HAP-1 (cell line): ENCODE results near the gene SIGLEC10.
"Not testable (repeated sequence)": the region's sequence is repeated elsewhere in the genome, so short reads cannot be mapped to it uniquely, and the experiment has no call there.

Experiments used
- DNase-seq, 2 experiments: peaks; one replicate each; pipeline ENCODE4 v3.0.0-alpha.2; 2016 to 2020; ENCODE audit warnings: low spot score in 2 of 2
- H3K27me3 ChIP-seq: fragments of 250-450 bp; sonication (Bioruptor Pico); 2 replicates; pipeline ENCODE4 v1.5.1; 2020; ENCODE audit warnings: low read depth, mild to moderate bottlenecking, moderate library complexity
- H3K36me3 ChIP-seq: fragments of 250-450 bp; sonication (Bioruptor Pico); replicated peaks from 2 replicates; pipeline ENCODE4 v1.5.1; 2020; ENCODE audit warnings: mild to moderate bottlenecking
- H3K4me1 ChIP-seq: fragments of 250-450 bp; sonication (Bioruptor Pico); 2 replicates; pipeline ENCODE4 v1.5.1; 2020; ENCODE audit warnings: mild to moderate bottlenecking
- H3K4me3 ChIP-seq: fragments of 250-450 bp; sonication (Bioruptor Pico); 2 replicates; pipeline ENCODE4 v1.5.1; 2020; ENCODE audit warnings: mild to moderate bottlenecking, moderate library complexity
- H3K9me3 ChIP-seq: fragments of 250-450 bp; sonication (Bioruptor Pico); 2 replicates; pipeline ENCODE4 v1.5.1; 2020; ENCODE audit warnings: mild to moderate bottlenecking, moderate library complexity
- in situ Hi-C: fragments of 300-500 bp; cut with MboI; formaldehyde crosslinking; loops from 3 replicates; pipeline ENCODE4 v1.14.3; 2020; ENCODE audit warnings: low sequenced_read_pairs, inconsistent platforms, mixed read lengths

SIGLEC10 gene

DNA sequence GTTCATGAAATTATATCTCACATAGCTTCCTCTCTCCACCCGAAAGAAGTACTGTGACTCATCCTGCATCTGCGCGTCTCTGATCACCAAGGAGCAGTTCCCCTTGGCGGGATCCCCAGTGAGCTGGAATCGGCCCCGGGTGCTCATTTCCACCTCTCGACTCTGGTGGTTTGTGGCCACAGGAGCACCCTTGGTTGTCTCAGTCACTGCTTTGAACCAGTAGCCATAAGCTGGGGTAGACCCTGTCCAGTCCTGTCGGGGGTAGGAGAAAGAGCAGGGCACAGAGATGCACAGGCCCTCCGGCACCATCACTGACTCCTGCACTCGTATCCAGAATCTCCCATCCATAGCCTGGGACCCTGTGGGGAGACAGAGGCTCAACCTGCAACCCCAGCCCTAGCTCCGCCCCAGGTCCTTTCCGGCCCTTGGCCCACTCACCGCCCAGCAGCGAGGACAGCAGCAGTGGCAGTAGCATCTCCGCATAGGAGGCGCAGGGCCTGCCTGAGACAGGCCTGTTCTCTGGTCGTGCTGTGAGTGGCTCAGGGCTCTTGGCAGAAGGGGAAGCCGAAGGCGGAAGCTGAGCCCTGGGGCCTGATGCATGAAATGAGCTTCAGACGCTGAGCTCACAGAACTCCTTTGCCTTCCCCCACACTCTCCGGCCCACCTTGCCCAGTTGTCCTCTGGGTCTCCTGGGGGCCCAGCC is at the start of gene SIGLEC10:
Gene SIGLEC10, minus strand, starts transcription at position 536 of the 703 bp plus-strand sequence. Its CDS starts 61 bp downstream, at position 475.
- in situ Hi-C loops = no loop called here
- H3K4me1 ChIP-seq = no peaks in the 10 kb centered on the region
- no peaks in the 10 kb centered on the region for H3K36me3 ChIP-seq
- no peak within 1 kb of the TSS for H3K4me3 ChIP-seq
- peaks cover 2% of the 10 kb centered on the region; the same call in 1 of the 2 replicates for H3K27me3 ChIP-seq
- H3K9me3 ChIP-seq = no peaks in the 10 kb centered on the region
- DNase-seq = no peak

DNA sequence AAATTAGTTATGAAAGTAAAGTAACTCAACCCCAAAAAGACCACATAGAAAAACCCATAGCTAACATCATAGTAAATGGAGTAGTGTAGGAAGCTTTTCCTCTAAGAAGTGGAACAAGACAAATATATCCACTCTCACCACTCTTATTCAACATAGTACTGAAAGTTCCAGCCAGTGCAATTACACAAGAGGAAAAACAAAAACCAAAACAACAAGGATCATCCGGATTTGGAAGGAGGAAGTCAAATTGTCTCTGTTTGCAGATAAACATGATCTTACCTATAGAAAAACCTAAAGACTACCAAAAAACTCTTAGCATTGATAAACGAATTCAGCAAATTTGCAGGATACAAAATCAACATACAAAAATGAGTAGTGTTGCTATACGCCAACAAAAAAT is 49.3 kb upstream of the SIGLEC10 start:
- H3K4me3 ChIP-seq = no peak overlapping the region
- H3K9me3 ChIP-seq = no peaks in the 10 kb centered on the region
- no peak for DNase-seq
- H3K27me3 ChIP-seq = peaks cover 20% of the 10 kb centered on the region
- H3K4me1 ChIP-seq = no peaks in the 10 kb centered on the region
- no peaks in the 10 kb centered on the region for H3K36me3 ChIP-seq
- in situ Hi-C loops = loop anchor here (25.0 kb wide), 1 partner anchor 196 kb away; no protein-coding TSS in a partner anchor

DNA sequence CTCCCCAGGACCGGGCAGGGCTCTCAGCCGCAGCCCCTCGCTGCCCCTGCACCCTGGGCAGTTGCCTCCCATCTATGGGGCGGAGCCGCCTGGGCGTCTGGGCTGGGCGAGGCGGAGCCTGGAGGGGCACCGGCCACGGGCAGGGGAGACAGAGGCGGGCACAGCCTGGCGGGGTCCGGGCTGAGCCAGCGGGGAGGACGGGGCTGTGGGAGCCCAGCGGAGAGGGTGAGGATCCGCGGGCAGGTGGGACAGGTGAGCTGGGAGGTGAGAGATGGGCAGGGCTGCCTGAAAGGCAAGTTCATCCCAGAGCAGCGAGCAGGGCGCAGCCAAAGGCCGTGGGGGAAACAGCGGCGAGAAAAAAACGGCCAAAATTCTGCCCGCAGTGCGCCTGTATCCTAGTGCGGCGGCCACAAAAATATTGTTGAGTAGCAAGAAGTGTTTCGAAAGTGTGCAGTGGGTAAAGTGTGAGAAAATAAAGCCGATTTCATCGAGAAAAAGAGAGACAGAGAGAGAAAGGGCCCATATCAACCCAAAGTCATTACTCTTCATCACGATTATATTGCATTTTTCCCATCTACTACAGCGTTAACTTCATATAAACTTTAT is 46.6 kb upstream of the SIGLEC10 start:
- in situ Hi-C loops = loop anchor here (25.0 kb wide), 1 partner anchor 198 kb away; no protein-coding TSS in a partner anchor
- H3K4me1 ChIP-seq, H3K4me3 ChIP-seq, H3K9me3 ChIP-seq, H3K36me3 ChIP-seq, DNase-seq: not testable (repeated sequence)
- H3K27me3 ChIP-seq = peaks cover 22% of the 10 kb centered on the region

DNA sequence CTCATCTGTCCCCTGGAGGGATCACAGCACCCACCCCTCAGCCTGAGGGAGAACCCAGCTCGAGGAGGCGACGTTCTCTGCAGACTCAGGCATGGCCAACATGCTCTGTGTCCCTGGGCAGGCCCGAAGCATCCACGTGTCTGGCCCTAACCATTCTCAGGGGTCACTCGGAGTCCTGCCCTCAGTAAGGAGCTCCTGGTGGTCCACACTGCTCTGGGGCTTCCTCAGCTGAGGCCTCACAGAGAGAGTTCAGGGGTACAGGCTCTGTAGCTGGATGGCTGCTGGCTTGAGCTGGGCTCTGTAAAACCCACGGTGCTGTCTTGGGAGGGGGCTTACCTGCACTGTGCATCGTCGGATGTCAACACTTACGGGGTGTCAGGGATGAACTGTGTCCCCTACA is 45.2 kb upstream of the SIGLEC10 start:
- DNase-seq = no peak
- H3K27me3 ChIP-seq = peaks cover 22% of the 10 kb centered on the region
- in situ Hi-C loops = loop anchor here (25.0 kb wide), 1 partner anchor 200 kb away; no protein-coding TSS in a partner anchor
- no peaks in the 10 kb centered on the region for H3K9me3 ChIP-seq
- no peaks in the 10 kb centered on the region for H3K4me1 ChIP-seq
- no peak overlapping the region for H3K4me3 ChIP-seq
- no peaks in the 10 kb centered on the region for H3K36me3 ChIP-seq

DNA sequence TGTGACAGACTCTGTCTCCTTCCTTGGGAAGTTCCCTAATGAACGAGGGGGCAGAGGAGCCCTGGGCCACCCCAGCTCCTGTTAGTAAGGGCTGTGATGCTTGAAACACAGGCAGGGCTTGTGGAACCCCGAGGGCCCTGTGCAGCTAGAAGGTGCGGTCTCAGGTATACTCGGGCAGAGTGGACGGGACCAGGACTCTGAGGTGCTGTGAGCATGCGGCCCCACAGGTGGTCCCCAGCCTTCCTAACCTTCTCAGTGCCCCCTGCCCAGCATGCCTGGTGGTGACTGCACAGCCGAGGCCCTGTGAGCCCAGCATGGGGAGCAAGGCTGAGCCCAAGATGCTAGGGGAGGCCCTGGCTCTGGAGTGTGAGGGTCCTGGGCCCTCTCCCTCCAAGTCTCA is 44.8 kb upstream of the SIGLEC10 start:
- no peaks in the 10 kb centered on the region for H3K9me3 ChIP-seq
- no peaks in the 10 kb centered on the region for H3K36me3 ChIP-seq
- H3K4me3 ChIP-seq = no peak overlapping the region
- H3K27me3 ChIP-seq = peaks cover 21% of the 10 kb centered on the region
- in situ Hi-C loops = loop anchor here (25.0 kb wide), 1 partner anchor 200 kb away; no protein-coding TSS in a partner anchor
- H3K4me1 ChIP-seq = no peaks in the 10 kb centered on the region
- no peak for DNase-seq

GRCh38 chr19:51461723-51462161 is 44.3 kb upstream of the SIGLEC10 start:
- Histone ChIP-seq H3K4me1 (no peaks in the 10 kb centered on the region), H3K4me3 (no peak overlapping the region), H3K9me3 (no peaks in the 10 kb centered on the region), H3K27me3 (peaks cover 17% of the 10 kb centered on the region), H3K36me3 (no peaks in the 10 kb centered on the region)
- in situ Hi-C loops = loop anchor here (25.0 kb wide), 1 partner anchor 201 kb away; no protein-coding TSS in a partner anchor
- no peak for DNase-seq

GRCh38 chr19:51460164-51460992 is 42.9 kb upstream of the SIGLEC10 start:
- Histone ChIP-seq H3K27me3 (peaks cover 8% of the 10 kb centered on the region), H3K4me3 (no peak overlapping the region), H3K9me3 (no peaks in the 10 kb centered on the region), H3K36me3 (no peaks in the 10 kb centered on the region), H3K4me1 (no peaks in the 10 kb centered on the region)
- DNase-seq = no peak
- in situ Hi-C loops = loop anchor here (25.0 kb wide), 1 partner anchor 202 kb away; no protein-coding TSS in a partner anchor

- no peaks in the 10 kb centered on the region for H3K4me1 ChIP-seq
- no peak for DNase-seq
- H3K27me3 ChIP-seq = peaks cover 5% of the 10 kb centered on the region; the same call in 1 of the 2 replicates
- H3K36me3 ChIP-seq = no peaks in the 10 kb centered on the region
- H3K4me3 ChIP-seq = no peak overlapping the region
- in situ Hi-C loops = loop anchor here (25.0 kb wide), 1 partner anchor 203 kb away; no protein-coding TSS in a partner anchor
- no peaks in the 10 kb centered on the region for H3K9me3 ChIP-seq
Measured at GRCh38 chr19:51458899-51459505, 41.6 kb upstream of the SIGLEC10 start.

GRCh38 chr19:51458051-51458645 is 40.7 kb upstream of the SIGLEC10 start, which contains the start of gene SIGLEC8:
Gene SIGLEC8, minus strand, starts transcription at chr19:51458454. Its CDS starts 67 bp downstream, at chr19:51458387.
- H3K27me3 ChIP-seq = peaks cover 5% of the 10 kb centered on the region; the same call in 1 of the 2 replicates
- H3K9me3 ChIP-seq = no peaks in the 10 kb centered on the region
- no peaks in the 10 kb centered on the region for H3K36me3 ChIP-seq
- no peaks in the 10 kb centered on the region for H3K4me1 ChIP-seq
- in situ Hi-C loops = loop anchor here (25.0 kb wide), 1 partner anchor 204 kb away; no protein-coding TSS in a partner anchor
- no peak within 1 kb of the TSS for H3K4me3 ChIP-seq
- DNase-seq = no peak

DNA sequence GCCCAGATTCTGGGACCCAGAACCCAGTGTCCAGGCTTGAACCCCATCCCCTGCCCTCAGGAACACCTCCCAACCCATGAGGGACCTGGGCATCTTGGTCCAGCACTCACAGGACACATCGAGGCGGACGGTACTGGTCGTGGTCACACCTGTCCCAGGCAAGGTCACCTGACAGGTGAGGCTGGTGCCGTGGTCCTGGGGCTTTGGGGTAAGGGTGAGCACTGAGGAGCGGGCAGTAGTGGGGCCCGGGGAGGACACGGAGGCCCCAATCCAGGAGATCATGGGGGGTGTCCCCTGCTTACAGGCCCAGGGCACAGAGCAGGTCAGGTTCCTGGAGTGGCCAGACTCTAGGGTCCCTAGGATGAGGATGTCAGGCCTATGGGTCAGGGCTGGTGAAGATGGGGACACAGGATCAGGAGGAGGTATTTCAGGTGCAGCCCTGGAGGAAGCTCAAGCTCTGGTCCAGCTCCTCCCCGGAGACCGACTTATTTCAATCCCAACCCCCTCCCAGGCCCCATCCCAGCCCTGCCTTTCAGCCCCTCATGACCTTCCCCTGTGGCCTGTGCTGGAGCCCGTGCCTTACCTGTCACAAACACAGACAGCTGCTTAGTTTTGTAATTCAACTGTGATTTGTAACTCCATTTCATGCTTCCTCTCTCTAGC is 40.0 kb upstream of the SIGLEC10 start:
- H3K4me1 ChIP-seq = no peaks in the 10 kb centered on the region
- in situ Hi-C loops = loop anchor here (25.0 kb wide), 1 partner anchor 205 kb away; no protein-coding TSS in a partner anchor
- no peak for DNase-seq
- H3K27me3 ChIP-seq = peaks cover 2% of the 10 kb centered on the region; the same call in 1 of the 2 replicates
- H3K36me3 ChIP-seq = no peaks in the 10 kb centered on the region
- H3K9me3 ChIP-seq = no peaks in the 10 kb centered on the region
- H3K4me3 ChIP-seq = no peak overlapping the region

- DNase-seq = no peak
- no peaks in the 10 kb centered on the region for H3K9me3 ChIP-seq
- no peak overlapping the region for H3K4me3 ChIP-seq
- peaks cover 2% of the 10 kb centered on the region; the same call in 1 of the 2 replicates for H3K27me3 ChIP-seq
- H3K4me1 ChIP-seq = no peaks in the 10 kb centered on the region
- H3K36me3 ChIP-seq = no peaks in the 10 kb centered on the region
- in situ Hi-C loops = loop anchor here (25.0 kb wide), 1 partner anchor 206 kb away; no protein-coding TSS in a partner anchor
Measured at GRCh38 chr19:51456541-51457290, 39.3 kb upstream of the SIGLEC10 start.
